Heart right ventricle (tissue), 16 donors: ENCODE measurements around the gene SSC4D. TPM values are rescaled to one million over a fixed set of nuclear protein-coding genes. Genes with fewer than 3 reads are reported as not detected.
"Not testable (repeated sequence)": the region's sequence is repeated elsewhere in the genome, so short reads cannot be mapped to it uniquely, and the experiment has no call there.

Experiments
- ATAC-seq, 8 donors: fragments of 200-7000 bp; cut with Tn5 transposase; one replicate each; pipeline ENCODE4 v1.9.1; 2020; ENCODE audit warnings: mild to moderate bottlenecking in 8 of 8, moderate library complexity in 8 of 8, moderate number of reproducible peaks in 1 of 8
- DNase-seq, 2 donors: peaks; one replicate each; pipeline ENCODE4 v3.0.0-alpha.2; 2020
- H3K27ac ChIP-seq, 10 donors: fragments of 200-600 bp; sonication (generic) in 2 of 10; one replicate each; pipeline versions ENCODE4 v1.5.0 to v1.8.0; 2020 to 2022; ENCODE audit warnings: mild to moderate bottlenecking in 3 of 10
- H3K27me3 ChIP-seq, 7 donors: fragments of 200-600 bp; one replicate each; pipeline ENCODE4 v1.8.0; 2021 to 2022; ENCODE audit warnings: mild to moderate bottlenecking in 2 of 7
- H3K36me3 ChIP-seq, 9 donors: fragments of 200-600 bp; sonication (generic) in 1 of 9; one replicate each; pipeline versions ENCODE4 v1.5.0 to v1.8.0; 2020 to 2022; ENCODE audit warnings: mild to moderate bottlenecking in 2 of 9
- H3K4me1 ChIP-seq, 9 donors: fragments of 200-600 bp; sonication (generic) in 1 of 9; one replicate each; pipeline versions ENCODE4 v1.5.0 to v1.8.0; 2020 to 2022; ENCODE audit warnings: mild to moderate bottlenecking in 4 of 9
- H3K4me3 ChIP-seq, 10 donors: fragments of 200-600 bp; sonication (generic) in 2 of 10; one replicate each; pipeline versions ENCODE4 v1.5.0 to v1.8.0; 2020 to 2022; ENCODE audit warnings: mild to moderate bottlenecking in 7 of 10, moderate library complexity in 2 of 10
- H3K9me3 ChIP-seq, 11 donors: fragments of 200-600 bp in 10 of 11; sonication (generic) in 2 of 11; one replicate each; pipeline versions ENCODE4 v1.5.0 to v1.8.0; 2013 to 2022; ENCODE audit warnings: mild to moderate bottlenecking in 2 of 11, control low read depth in 1 of 11, moderate library complexity in 1 of 11
- CTCF ChIP-seq, 9 donors: fragments of 200-600 bp; sonication (generic) in 2 of 9; IDR thresholded peaks; one replicate each; pipeline versions ENCODE4 v1.5.0 to v1.8.0; 2021 to 2022; ENCODE audit warnings: antibody characterized with exemption in 9 of 9, mild to moderate bottlenecking in 5 of 9, moderate library complexity in 1 of 9
- WGBS, 2 donors: extraction: QIAGEN DNeasy Blood & Tissue Kit; methylation state at CpG; one replicate each; pipeline ENCODE4 v1.1.7; 2013; ENCODE audit warnings: inconsistent platforms in 1 of 2; 5-methylcytosine and 5-hydroxymethylcytosine counted together
- intact Hi-C, 10 donors: fragments of 100-400 bp; cut with DNase I; formaldehyde crosslinking; loops; one replicate each; pipeline versions ENCODE4 v1.11.1 to v1.14.2; 2022
- polyA plus RNA-seq, 2 donors: library from polyadenylated mRNA; stranded (reverse); fragments of 200-250 nt; gene quantifications; one replicate each; pipeline ENCODE4 v1.2.3, GENCODE V29; 2013
- total RNA-seq, 10 donors: library from RNA; stranded (reverse); fragmentation: NEBNext Ultra II Directional in 3 of 10; extraction: Animal tissue kit (Norgen Biotek cat#: 25700) in 3 of 10; gene quantifications; one replicate each; pipeline versions ENCODE4 v1.2.1 to v1.2.4, GENCODE V29; 2021 to 2023
- donor health status: Arrhythmogenic right ventricular cardiomyopathy.
- donor health status: ischemic (EF 13 %, LVEDD 7.1; RV severe dilation, severe dysfunction).
- donor health status: healthy with polysubstance abuse.
- donor health status: DM: no; HTN: yes; CAD: no.
- donor health status: DM: no; HTN: no; CAD: no.
- donor health status: ischemic (EF 25% LVEDD 6.9; RV normal size, moderate dysfunction).
- donor health status: ischemic (EF 25% LVEDD 5.7; RV mildly dilated, moderate dysfunction).
- donor health status: healthy.
- donor health status: DM: yes; HTN: yes; CAD: no.
- donor health status: Ischemic cardiomyopathy.
- donor health status: ischemic (EF 35%, LVEDD 5.7; RV mildly dilated, moderate dysfunction).
- donor health status: nonischemic (EF 11% LVEDD 7.7; RV severe dilation, severe dysfunction).
- donor health status: DM: yes; HTN: yes; CAD: no.
- donor health status: PGD.
- donor health status: ischemic (EF 29% LVEDD 5.4; RV normal size, mild dysfunction).
- donor health status: nonischemic (EF 23%, LVEDD 6.1; RV moderate dilation, normal function).

Gene SSC4D
- total and polyA plus RNA-seq, 12 donors, result 0.24 to 1.9 (median 0.96) TPM

- intact Hi-C loops, result no loop called here
- ATAC-seq, result no peak
- WGBS, 2 donors, result 76 to 77% methylated on average over 6 of the region's 6 CpGs
Observed at GRCh38 chr7:76369018-76369417, 40.5 kb downstream of the SSC4D start.

GRCh38 chr7:76368190-76368589 is 41.3 kb downstream of the SSC4D start:
- intact Hi-C loops, result no loop called here
- H3K27ac ChIP-seq, result no peak overlapping the region
- no peak for TF ChIP-seq CTCF (IDR thresholded peaks at IDR 0.05)
- ATAC-seq (no peak), DNase-seq (no peak)
- no peaks in the 10 kb centered on the region for H3K9me3 ChIP-seq
- H3K4me3 ChIP-seq, result no peak overlapping the region
- peaks cover 10 to 34% (median 31%) of the 10 kb centered on the region in 9 donors for H3K4me1 ChIP-seq
- H3K36me3 ChIP-seq, result no peaks in the 10 kb centered on the region
- no peaks in the 10 kb centered on the region for H3K27me3 ChIP-seq
- WGBS, 2 donors, result 96 to 97% methylated on average over 8 of the region's 8 CpGs

More at GRCh38 chr7:76369018-76369417, 40.5 kb downstream of the SSC4D start:
- no peak for TF ChIP-seq CTCF (IDR thresholded peaks at IDR 0.05)
- H3K9me3 ChIP-seq, result no peaks in the 10 kb centered on the region
- H3K4me1 ChIP-seq, result peaks cover 10 to 28% (median 25%) of the 10 kb centered on the region in 9 donors
- H3K27me3 ChIP-seq, result no peaks in the 10 kb centered on the region
- no peaks in the 10 kb centered on the region for H3K36me3 ChIP-seq
- no peak overlapping the region for H3K27ac ChIP-seq
- no peak for DNase-seq
- no peak overlapping the region for H3K4me3 ChIP-seq

GRCh38 chr7:76364198-76364584 is 45.3 kb downstream of the SSC4D start:
- Histone ChIP-seq H3K4me3 (peak overlapping the region in 4 of 10 donors; percentile 4 to 35 (median 16)), H3K36me3 (no peaks in the 10 kb centered on the region), H3K4me1 (peaks cover 14 to 46% (median 40%) of the 10 kb centered on the region in 9 donors), H3K27ac (peak overlapping the region; percentile 65 to 91 (median 86)), H3K9me3 (no peaks in the 10 kb centered on the region), H3K27me3 (no peaks in the 10 kb centered on the region)
- DNase-seq, result peak; percentile 29 to 37
- intact Hi-C loops, result loop anchor here in 1 of 10 donors (5.0 kb wide), 1 partner anchor 162 kb away; the partner anchor contains the start of gene SRRM3
- WGBS, 2 donors, result 29 to 38% methylated on average over 4 of the region's 4 CpGs
- no peak for TF ChIP-seq CTCF (IDR thresholded peaks at IDR 0.05)
- peak in 6 of 8 donors; percentile 0 to 6 (median 3) for ATAC-seq

- H3K27me3 ChIP-seq, ATAC-seq, DNase-seq, H3K36me3 ChIP-seq, H3K9me3 ChIP-seq: not testable (repeated sequence)
- WGBS, 2 donors, result 72 to 76% methylated on average over 3 of the region's 3 CpGs
- Histone ChIP-seq H3K27ac (peak overlapping the region; percentile 65 to 91 (median 86)), H3K4me1 (peaks cover 14 to 46% (median 40%) of the 10 kb centered on the region in 9 donors), H3K4me3 (peak overlapping the region in 3 of 10 donors; percentile 4 to 35 (median 16))
- intact Hi-C loops, result loop anchor here in 1 of 10 donors (5.0 kb wide), 1 partner anchor 161 kb away; the partner anchor contains the start of gene SRRM3
Observed at GRCh38 chr7:76363754-76364153, 45.7 kb downstream of the SSC4D start.

GRCh38 chr7:76359978-76360638 is 49.4 kb downstream of the SSC4D start:
- TF ChIP-seq CTCF (IDR thresholded peaks at IDR 0.05), result no peak
- Histone ChIP-seq H3K9me3 (no peaks in the 10 kb centered on the region), H3K27ac (peak overlapping the region; percentile 88 to 100 (median 98)), H3K27me3 (no peaks in the 10 kb centered on the region), H3K36me3 (peaks cover 0 to 21% (median 0%) of the 10 kb centered on the region in 9 donors), H3K4me3 (peak overlapping the region in 9 of 10 donors; percentile 82 to 100 (median 93)), H3K4me1 (peaks cover 10 to 59% (median 51%) of the 10 kb centered on the region in 9 donors)
- DNase-seq (no peak), ATAC-seq (no peak)
- WGBS, 2 donors, result 79 to 85% methylated on average over 17 of the region's 17 CpGs
- intact Hi-C loops, result loop anchor here in 8 of 10 donors (1.0 to 5.0 kb wide), 7 partner anchors 32 to 158 kb away; partner anchors contain the start of gene SRRM3 (in 1 of the 8)
